ENCODE results near the gene ADGRB2. TPM values are rescaled to one million over a fixed set of nuclear protein-coding genes. Genes with fewer than 3 reads are reported as not detected.

ADGRB2 gene
- total RNA-seq, 2 experiments from 2014 or later = 1.6 to 1.7 TPM

DNA sequence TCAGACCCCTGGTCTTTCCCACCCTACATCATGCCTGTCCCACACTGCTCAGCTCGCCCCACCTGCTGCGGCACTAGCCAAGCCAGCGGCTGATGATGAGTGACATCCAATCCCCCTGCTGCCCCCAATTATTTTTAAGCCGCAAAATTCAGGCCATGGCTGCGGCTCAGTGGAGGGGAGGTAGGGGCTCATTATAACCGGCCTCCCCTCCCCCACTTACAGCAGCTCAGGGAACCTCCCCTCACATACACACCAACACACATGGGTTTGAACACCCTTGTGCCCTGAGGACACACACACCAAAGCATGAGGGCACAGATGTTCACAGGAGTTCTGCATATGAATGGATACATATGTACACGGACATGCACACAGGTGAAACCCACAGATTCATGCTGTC lies 5.3 kb downstream of the ADGRB2 start:
- peaks cover 6% of the 10 kb centered on the region for H3K27me3 Mint-ChIP-seq
- H3K9me3 Mint-ChIP-seq = no peaks in the 10 kb centered on the region
- DNase-seq = no peak
- POLR2A ChIA-PET = no interaction called here
- CTCF ChIA-PET = interaction anchor here (1.8 to 5.5 kb wide), 2 partner anchors 14 to 31 kb away, joined by 9 to 51 read pairs; no protein-coding TSS in a partner anchor
- H3K36me3 Mint-ChIP-seq = no peaks in the 10 kb centered on the region
- intact Hi-C loops (cut with micrococcal nuclease) = no loop called here
- no peak overlapping the region for H3K4me3 Mint-ChIP-seq
- no peak overlapping the region for H3K27ac Mint-ChIP-seq
- peaks cover 17% of the 10 kb centered on the region for H3K4me1 Mint-ChIP-seq (ENCODE audit: low read depth)

- intact Hi-C loops (cut with micrococcal nuclease) = no loop called here
- POLR2A ChIA-PET = no interaction called here
- Mint-ChIP-seq H3K4me1 (ENCODE audit: low read depth) (peaks cover 13% of the 10 kb centered on the region), H3K27me3 (peaks cover 3% of the 10 kb centered on the region), H3K4me3 (no peak overlapping the region), H3K27ac (no peak overlapping the region), H3K9me3 (no peaks in the 10 kb centered on the region), H3K36me3 (no peaks in the 10 kb centered on the region)
- CTCF ChIA-PET = interaction anchor here (1.8 to 5.5 kb wide), 2 partner anchors 13 to 32 kb away, joined by 9 to 51 read pairs; no protein-coding TSS in a partner anchor
- no peak for DNase-seq
Measured at GRCh38 chr1:31757989-31758388, 6.2 kb downstream of the ADGRB2 start.

GRCh38 chr1:31757204-31757679 lies 6.9 kb downstream of the ADGRB2 start:
- no peak for DNase-seq
- H3K27ac Mint-ChIP-seq = no peak overlapping the region
- H3K4me3 Mint-ChIP-seq = no peak overlapping the region
- ChIA-PET POLR2A (no interaction called here), CTCF (interaction anchor here (5.5 kb wide), 1 partner anchor 32 kb away, joined by 51 read pairs; no protein-coding TSS in a partner anchor)
- peaks cover 11% of the 10 kb centered on the region for H3K4me1 Mint-ChIP-seq (ENCODE audit: low read depth)
- no peaks in the 10 kb centered on the region for H3K9me3 Mint-ChIP-seq
- intact Hi-C loops (cut with micrococcal nuclease) = no loop called here
- no peaks in the 10 kb centered on the region for H3K36me3 Mint-ChIP-seq
- peaks cover 2% of the 10 kb centered on the region for H3K27me3 Mint-ChIP-seq

GRCh38 chr1:31756578-31756977 lies 7.6 kb downstream of the ADGRB2 start:
- intact Hi-C loops (cut with micrococcal nuclease) = no loop called here
- ChIA-PET POLR2A (no interaction called here), CTCF (interaction anchor here (5.5 kb wide), 1 partner anchor 33 kb away, joined by 51 read pairs; no protein-coding TSS in a partner anchor)
- DNase-seq = no peak
- H3K27ac Mint-ChIP-seq = no peak overlapping the region
- H3K36me3 Mint-ChIP-seq = no peaks in the 10 kb centered on the region
- H3K4me3 Mint-ChIP-seq = no peak overlapping the region
- no peaks in the 10 kb centered on the region for H3K9me3 Mint-ChIP-seq
- no peaks in the 10 kb centered on the region for H3K27me3 Mint-ChIP-seq
- H3K4me1 Mint-ChIP-seq (ENCODE audit: low read depth) = peaks cover 12% of the 10 kb centered on the region

GRCh38 chr1:31755850-31756492 lies 8.2 kb downstream of the ADGRB2 start:
- CTCF ChIA-PET = interaction anchor here (1.5 kb wide), 1 partner anchor 10 kb away, joined by 4 read pairs; no protein-coding TSS in a partner anchor

GRCh38 chr1:31755197-31755611 lies 8.9 kb downstream of the ADGRB2 start:
- DNase-seq = no peak
- H3K4me1 Mint-ChIP-seq (ENCODE audit: low read depth) = peaks cover 15% of the 10 kb centered on the region
- intact Hi-C loops (cut with micrococcal nuclease) = no loop called here
- H3K27ac Mint-ChIP-seq = no peak overlapping the region
- no peaks in the 10 kb centered on the region for H3K27me3 Mint-ChIP-seq
- CTCF ChIA-PET = interaction anchor here (1.5 kb wide), 1 partner anchor 10 kb away, joined by 4 read pairs; no protein-coding TSS in a partner anchor
- no peaks in the 10 kb centered on the region for H3K36me3 Mint-ChIP-seq
- no peak overlapping the region for H3K4me3 Mint-ChIP-seq
- H3K9me3 Mint-ChIP-seq = no peaks in the 10 kb centered on the region
- POLR2A ChIA-PET = no interaction called here

More at GRCh38 chr1:31755850-31756492, 8.2 kb downstream of the ADGRB2 start:
- intact Hi-C loops (cut with micrococcal nuclease) = no loop called here
- no peak overlapping the region for H3K27ac Mint-ChIP-seq
- POLR2A ChIA-PET = no interaction called here
- DNase-seq = no peak
- H3K9me3 Mint-ChIP-seq = no peaks in the 10 kb centered on the region
- H3K36me3 Mint-ChIP-seq = no peaks in the 10 kb centered on the region
- no peak overlapping the region for H3K4me3 Mint-ChIP-seq
- peaks cover 11% of the 10 kb centered on the region for H3K4me1 Mint-ChIP-seq (ENCODE audit: low read depth)
- no peaks in the 10 kb centered on the region for H3K27me3 Mint-ChIP-seq

DNA sequence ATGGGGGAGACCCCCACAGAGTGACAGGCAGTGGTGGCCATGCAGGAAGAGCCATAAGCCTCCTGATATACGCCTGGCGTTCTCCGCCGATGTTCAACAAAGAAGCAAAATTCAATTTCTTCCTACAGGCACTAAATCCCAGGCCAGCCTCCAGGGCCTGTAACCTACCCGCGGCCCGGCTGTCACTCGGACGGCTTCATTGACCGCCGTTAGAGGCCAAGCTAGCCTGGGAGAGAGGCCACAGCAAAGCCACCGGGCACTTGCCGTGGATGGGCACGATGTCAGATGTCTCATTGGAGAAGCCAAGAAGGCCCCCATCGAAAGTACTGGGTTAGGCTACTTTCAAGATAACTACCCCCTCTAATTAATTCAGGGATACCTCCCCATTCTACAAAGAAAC lies 9.7 kb downstream of the ADGRB2 start:
- no peak for DNase-seq
- ChIA-PET POLR2A (no interaction called here), CTCF (interaction anchor here (1.3 kb wide), 1 partner anchor 90 kb away, joined by 3 read pairs; no protein-coding TSS in a partner anchor)
- Mint-ChIP-seq H3K9me3 (no peaks in the 10 kb centered on the region), H3K4me1 (ENCODE audit: low read depth) (peaks cover 15% of the 10 kb centered on the region), H3K27me3 (no peaks in the 10 kb centered on the region), H3K36me3 (no peaks in the 10 kb centered on the region), H3K27ac (no peak overlapping the region), H3K4me3 (no peak overlapping the region)
- intact Hi-C loops (cut with micrococcal nuclease) = no loop called here

DNA sequence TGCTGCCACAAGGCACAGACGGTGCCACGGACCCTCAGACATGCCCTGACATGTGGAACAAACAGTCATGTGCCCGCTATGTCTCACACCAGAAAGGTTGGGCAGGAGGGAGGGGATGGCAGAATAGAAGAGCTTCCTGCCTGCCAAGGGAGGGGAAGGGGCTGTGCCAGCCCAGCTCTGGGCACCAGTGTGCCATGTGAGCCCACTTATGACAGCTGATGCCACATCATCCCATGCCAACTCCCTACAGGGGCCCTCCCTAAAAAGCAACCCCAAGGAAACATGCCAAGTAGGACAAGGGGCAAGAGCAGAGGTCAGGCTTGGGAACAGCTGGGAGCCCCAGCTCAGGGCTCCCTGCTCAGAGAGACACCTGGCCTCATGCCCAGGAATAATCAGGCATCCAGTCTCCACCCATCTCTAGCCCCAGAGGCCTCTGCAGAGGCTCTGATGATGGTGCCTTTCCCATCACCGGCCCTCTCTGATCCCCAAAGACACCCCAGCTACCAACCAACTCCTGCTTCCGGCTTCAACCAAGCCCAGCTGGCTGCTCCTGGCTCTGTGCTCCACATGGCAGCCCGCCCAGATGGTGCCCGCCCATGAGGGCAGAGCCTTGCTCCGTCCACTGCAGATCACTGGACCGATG lies 10.3 kb downstream of the ADGRB2 start:
- peaks cover 15% of the 10 kb centered on the region for H3K4me1 Mint-ChIP-seq (ENCODE audit: low read depth)
- CTCF ChIA-PET = interaction anchor here (1.3 kb wide), 1 partner anchor 89 kb away, joined by 3 read pairs; no protein-coding TSS in a partner anchor
- POLR2A ChIA-PET = no interaction called here
- H3K27ac Mint-ChIP-seq = no peak overlapping the region
- H3K9me3 Mint-ChIP-seq = no peaks in the 10 kb centered on the region
- peaks cover 1% of the 10 kb centered on the region for H3K27me3 Mint-ChIP-seq
- no peak overlapping the region for H3K4me3 Mint-ChIP-seq
- DNase-seq = no peak
- no peaks in the 10 kb centered on the region for H3K36me3 Mint-ChIP-seq
- intact Hi-C loops (cut with micrococcal nuclease) = no loop called here

- CTCF ChIA-PET = interaction anchor here (1.3 to 3.9 kb wide), 2 partner anchors 37 to 89 kb away, joined by 3 to 16 read pairs; no protein-coding TSS in a partner anchor
Measured at GRCh38 chr1:31752952-31753475, 11.1 kb downstream of the ADGRB2 start.

GRCh38 chr1:31752258-31752657 lies 11.9 kb downstream of the ADGRB2 start:
- Mint-ChIP-seq H3K36me3 (no peaks in the 10 kb centered on the region), H3K4me1 (ENCODE audit: low read depth) (peaks cover 15% of the 10 kb centered on the region), H3K9me3 (no peaks in the 10 kb centered on the region), H3K4me3 (no peak overlapping the region), H3K27ac (no peak overlapping the region), H3K27me3 (peaks cover 1% of the 10 kb centered on the region)
- intact Hi-C loops (cut with micrococcal nuclease) = no loop called here
- ChIA-PET CTCF (interaction anchor here (0.6 to 3.9 kb wide), 3 partner anchors 11 to 87 kb away, joined by 3 to 16 read pairs (median 3); no protein-coding TSS in a partner anchor), POLR2A (no interaction called here)
- DNase-seq = no peak

More at GRCh38 chr1:31752952-31753475, 11.1 kb downstream of the ADGRB2 start:
- Mint-ChIP-seq H3K27me3 (peaks cover 1% of the 10 kb centered on the region), H3K27ac (no peak overlapping the region), H3K36me3 (no peaks in the 10 kb centered on the region), H3K4me1 (ENCODE audit: low read depth) (peaks cover 15% of the 10 kb centered on the region), H3K9me3 (no peaks in the 10 kb centered on the region), H3K4me3 (no peak overlapping the region)
- DNase-seq = no peak
- POLR2A ChIA-PET = no interaction called here
- intact Hi-C loops (cut with micrococcal nuclease) = no loop called here

DNA sequence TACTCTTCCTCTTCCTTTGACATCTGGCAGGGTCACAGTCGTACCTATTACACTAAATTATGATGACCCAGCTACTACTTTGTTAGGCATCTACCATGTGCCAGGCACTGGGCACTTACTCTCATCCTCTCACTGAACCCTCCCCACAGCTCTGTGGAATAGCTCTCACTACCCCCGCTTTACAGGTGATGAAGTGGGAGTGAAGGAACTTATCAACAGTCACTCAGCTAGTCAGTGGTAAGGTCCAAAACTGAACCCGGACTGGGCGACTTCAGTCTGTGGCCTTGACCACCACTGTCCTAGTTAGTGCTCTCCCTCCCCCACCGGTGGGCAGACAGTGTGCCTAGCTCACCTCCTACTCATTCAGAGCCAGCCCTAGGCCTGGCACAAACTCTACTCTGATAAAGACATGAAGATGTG lies 12.3 kb downstream of the ADGRB2 start:
- POLR2A ChIA-PET = no interaction called here
- Mint-ChIP-seq H3K27me3 (peaks cover 1% of the 10 kb centered on the region), H3K36me3 (no peaks in the 10 kb centered on the region), H3K27ac (no peak overlapping the region), H3K4me3 (no peak overlapping the region), H3K9me3 (no peaks in the 10 kb centered on the region), H3K4me1 (ENCODE audit: low read depth) (peaks cover 15% of the 10 kb centered on the region)
- intact Hi-C loops (cut with micrococcal nuclease) = no loop called here
- DNase-seq = no peak
- CTCF ChIA-PET = interaction anchor here (0.6 to 3.9 kb wide), 3 partner anchors 11 to 87 kb away, joined by 3 to 16 read pairs (median 3); no protein-coding TSS in a partner anchor

Data from activated CD4-positive, alpha-beta memory T cell treated with anti-CD3 and anti-CD28 coated beads for 36 hours (primary cell).